ENCODE data around the gene ATP6V1F. TPM values are rescaled to one million over a fixed set of nuclear protein-coding genes. Genes with fewer than 3 reads are reported as not detected.

The ATP6V1F gene
- total RNA-seq, 1 donor from 2014 or later, result 142 TPM

GRCh38 chr7:128855559-128855958, 7.1 kb upstream of the ATP6V1F start:
- intact Hi-C loops (cut with DNase I), result no loop called here
- DNase-seq (ENCODE audit: low spot score in 2 of 2), result no peak
- Histone ChIP-seq H3K27me3 (no peaks in the 10 kb centered on the region), H3K27ac (no peak overlapping the region), H3K36me3 (peaks cover 66% of the 10 kb centered on the region in 2 donors), H3K4me1 (peaks cover 8 to 21% of the 10 kb centered on the region in 2 donors), H3K4me3 (no peak overlapping the region), H3K9me3 (no peaks in the 10 kb centered on the region)
- TF ChIP-seq CTCF (IDR thresholded peaks at IDR 0.05), result no peak

DNA sequence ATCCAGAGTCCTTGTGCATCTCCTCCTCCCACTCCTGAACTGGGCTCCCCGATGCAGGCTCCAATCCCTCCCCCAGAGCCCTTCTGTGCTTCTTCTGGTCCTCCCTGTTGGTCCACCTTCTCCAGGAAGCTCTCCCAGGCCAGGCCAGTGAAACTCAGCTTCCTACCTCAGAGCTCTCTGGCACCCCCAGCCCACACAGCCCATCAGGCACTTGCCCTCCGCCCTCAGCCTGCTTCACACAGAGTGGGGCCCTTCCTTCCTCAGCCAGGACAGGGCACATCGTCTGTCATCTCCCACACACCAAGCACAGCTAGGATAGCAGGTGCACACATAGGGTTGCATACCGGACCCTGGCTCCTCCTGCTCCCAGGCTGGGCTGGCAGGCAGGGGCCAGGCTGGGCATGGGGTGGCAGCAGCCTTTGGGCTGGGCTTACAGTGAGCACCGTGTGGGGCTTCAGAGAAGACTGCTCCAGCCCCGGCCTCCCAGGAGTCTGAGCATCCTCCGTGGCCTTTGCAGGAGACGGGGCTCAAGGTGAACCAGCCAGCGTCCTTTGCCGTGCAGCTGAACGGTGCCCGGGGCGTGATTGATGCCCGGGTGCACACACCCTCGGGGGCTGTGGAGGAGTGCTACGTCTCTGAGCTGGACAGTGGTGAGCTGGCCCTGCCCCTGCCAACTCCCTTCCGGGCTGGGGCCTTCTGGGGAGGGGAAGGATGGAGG, 6.5 kb upstream of the ATP6V1F start:
- TF ChIP-seq CTCF (IDR thresholded peaks at IDR 0.05), result no peak
- peak overlapping the region in 1 of 2 donors; percentile 11 for H3K27ac ChIP-seq
- H3K4me3 ChIP-seq, result no peak overlapping the region
- intact Hi-C loops (cut with DNase I), result no loop called here
- peaks cover 8 to 21% of the 10 kb centered on the region in 2 donors for H3K4me1 ChIP-seq
- H3K36me3 ChIP-seq, result peaks cover 60% of the 10 kb centered on the region in 2 donors
- DNase-seq (ENCODE audit: low spot score in 2 of 2), result no peak
- no peaks in the 10 kb centered on the region for H3K27me3 ChIP-seq
- H3K9me3 ChIP-seq, result no peaks in the 10 kb centered on the region

- peaks cover 9 to 30% of the 10 kb centered on the region in 2 donors for H3K4me1 ChIP-seq
- no peaks in the 10 kb centered on the region for H3K27me3 ChIP-seq
- no peak for DNase-seq (ENCODE audit: low spot score in 2 of 2)
- peaks cover 35 to 36% of the 10 kb centered on the region in 2 donors for H3K36me3 ChIP-seq
- H3K27ac ChIP-seq, result peak overlapping the region; percentile 74 to 82
- H3K4me3 ChIP-seq, result no peak overlapping the region
- intact Hi-C loops (cut with DNase I), result no loop called here
- no peak for TF ChIP-seq CTCF (IDR thresholded peaks at IDR 0.05)
- H3K9me3 ChIP-seq, result no peaks in the 10 kb centered on the region
These were observed 4.0 kb upstream of the ATP6V1F start for GRCh38 chr7:128858380-128859231.

GRCh38 chr7:128859232-128860157, 3.2 kb upstream of the ATP6V1F start:
- no peak for TF ChIP-seq CTCF (IDR thresholded peaks at IDR 0.05)
- Histone ChIP-seq H3K9me3 (no peaks in the 10 kb centered on the region), H3K36me3 (peaks cover 26 to 27% of the 10 kb centered on the region in 2 donors), H3K4me3 (no peak overlapping the region), H3K27ac (peak overlapping the region; percentile 74 to 82), H3K4me1 (peaks cover 12 to 38% of the 10 kb centered on the region in 2 donors), H3K27me3 (no peaks in the 10 kb centered on the region)
- intact Hi-C loops (cut with DNase I), result loop anchor here (5.0 kb wide), 1 partner anchor 67 kb away; the partner anchor contains the start of gene CCDC136
- no peak for DNase-seq (ENCODE audit: low spot score in 2 of 2)

Data from ascending aorta (tissue), 2 donors.